MG63 (cell line): Measurements from ENCODE around the gene SLC8A3. TPM values are rescaled to one million over a fixed set of nuclear protein-coding genes. Genes with fewer than 3 reads are reported as not detected.
A peak's percentile ranks its signal among the peaks of the same experiment; 100 is the strongest.

Source experiments
- DNase-seq: peaks from one replicate; pipeline ENCODE4 v3.0.0-alpha.2; 2020
- H3K27me3 ChIP-seq: fragments of 250-450 bp; sonication (Bioruptor Pico); 2 replicates; pipeline ENCODE4 v1.5.1; 2020; ENCODE audit warnings: mild to moderate bottlenecking, moderate library complexity
- H3K36me3 ChIP-seq: fragments of 250-450 bp; sonication (Bioruptor Pico); 2 replicates; pipeline ENCODE4 v1.5.1; 2020; ENCODE audit warnings: mild to moderate bottlenecking, moderate library complexity
- H3K4me3 ChIP-seq: fragments of 250-450 bp; sonication (Bioruptor Pico); 2 replicates; pipeline ENCODE4 v1.5.1; 2020; ENCODE audit warnings: mild to moderate bottlenecking, moderate library complexity
- H3K9me3 ChIP-seq: fragments of 250-450 bp; sonication (Bioruptor Pico); 2 replicates; pipeline ENCODE4 v1.5.1; 2020; ENCODE audit warnings: mild to moderate bottlenecking, moderate library complexity
- total RNA-seq: library from RNA; depleted of rRNA; stranded (reverse); fragments of >200 nt; shearing (Covaris generic); gene quantifications from 2 replicates; pipeline ENCODE4 v1.2.3, GENCODE V29; 2014; ENCODE audit warnings: low replicate concordance

SLC8A3 gene
- total RNA-seq, 1 experiment from 2014 or later = not detected

- Histone ChIP-seq H3K27me3 (no peaks in the 10 kb centered on the region), H3K36me3 (no peaks in the 10 kb centered on the region), H3K4me3 (no peak overlapping the region), H3K9me3 (no peaks in the 10 kb centered on the region)
- DNase-seq = no peak
Measured at GRCh38 chr14:70064136-70064865, 124.5 kb downstream of the SLC8A3 start.

- Histone ChIP-seq H3K9me3 (no peaks in the 10 kb centered on the region), H3K4me3 (no peak overlapping the region), H3K36me3 (no peaks in the 10 kb centered on the region), H3K27me3 (no peaks in the 10 kb centered on the region)
- DNase-seq = no peak
Measured at GRCh38 chr14:70061108-70061507, 127.6 kb downstream of the SLC8A3 start.

- H3K4me3 ChIP-seq = no peak overlapping the region
- H3K9me3 ChIP-seq = no peaks in the 10 kb centered on the region
- H3K27me3 ChIP-seq = no peaks in the 10 kb centered on the region
- no peaks in the 10 kb centered on the region for H3K36me3 ChIP-seq
- DNase-seq = no peak
Measured at GRCh38 chr14:70059545-70059944, 129.2 kb downstream of the SLC8A3 start.

GRCh38 chr14:70057519-70058136, 131.1 kb downstream of the SLC8A3 start:
- Histone ChIP-seq H3K27me3 (no peaks in the 10 kb centered on the region), H3K4me3 (no peak overlapping the region), H3K36me3 (no peaks in the 10 kb centered on the region), H3K9me3 (no peaks in the 10 kb centered on the region)
- no peak for DNase-seq

GRCh38 chr14:70052990-70053389, 135.8 kb downstream of the SLC8A3 start:
- DNase-seq = peak; percentile 9
- Histone ChIP-seq H3K27me3 (no peaks in the 10 kb centered on the region), H3K36me3 (no peaks in the 10 kb centered on the region), H3K4me3 (no peak overlapping the region), H3K9me3 (no peaks in the 10 kb centered on the region)

- H3K27me3 ChIP-seq = no peaks in the 10 kb centered on the region
- DNase-seq = no peak
- H3K9me3 ChIP-seq = no peaks in the 10 kb centered on the region
- H3K36me3 ChIP-seq = no peaks in the 10 kb centered on the region
- H3K4me3 ChIP-seq = no peak overlapping the region
Measured at GRCh38 chr14:70050136-70050535, 138.6 kb downstream of the SLC8A3 start.

GRCh38 chr14:70049605-70050004, 139.1 kb downstream of the SLC8A3 start:
- Histone ChIP-seq H3K4me3 (no peak overlapping the region), H3K27me3 (no peaks in the 10 kb centered on the region), H3K9me3 (no peaks in the 10 kb centered on the region), H3K36me3 (no peaks in the 10 kb centered on the region)
- DNase-seq = no peak

GRCh38 chr14:70048313-70048654, 140.5 kb downstream of the SLC8A3 start:
- H3K9me3 ChIP-seq = no peaks in the 10 kb centered on the region
- no peak overlapping the region for H3K4me3 ChIP-seq
- no peaks in the 10 kb centered on the region for H3K27me3 ChIP-seq
- no peaks in the 10 kb centered on the region for H3K36me3 ChIP-seq
- no peak for DNase-seq

- H3K36me3 ChIP-seq = no peaks in the 10 kb centered on the region
Measured at GRCh38 chr14:70047598-70048312, 141.0 kb downstream of the SLC8A3 start.

GRCh38 chr14:70045844-70046535, 142.8 kb downstream of the SLC8A3 start:
- Histone ChIP-seq H3K9me3 (no peaks in the 10 kb centered on the region), H3K36me3 (no peaks in the 10 kb centered on the region), H3K27me3 (no peaks in the 10 kb centered on the region), H3K4me3 (no peak overlapping the region)
- DNase-seq = peak; percentile 32

More at GRCh38 chr14:70047598-70048312, 141.0 kb downstream of the SLC8A3 start:
- no peaks in the 10 kb centered on the region for H3K27me3 ChIP-seq
- no peak overlapping the region for H3K4me3 ChIP-seq
- DNase-seq = no peak
- no peaks in the 10 kb centered on the region for H3K9me3 ChIP-seq

- Histone ChIP-seq H3K27me3 (no peaks in the 10 kb centered on the region), H3K4me3 (no peak overlapping the region), H3K9me3 (no peaks in the 10 kb centered on the region), H3K36me3 (no peaks in the 10 kb centered on the region)
- no peak for DNase-seq
Measured at GRCh38 chr14:70045310-70045709, 143.4 kb downstream of the SLC8A3 start.

GRCh38 chr14:70043001-70043400, 145.8 kb downstream of the SLC8A3 start:
- H3K4me3 ChIP-seq = no peak overlapping the region
- H3K36me3 ChIP-seq = no peaks in the 10 kb centered on the region

GRCh38 chr14:70036665-70037064, 152.1 kb downstream of the SLC8A3 start:
- DNase-seq = no peak
- Histone ChIP-seq H3K4me3 (no peak overlapping the region), H3K27me3 (no peaks in the 10 kb centered on the region), H3K36me3 (no peaks in the 10 kb centered on the region), H3K9me3 (no peaks in the 10 kb centered on the region)

More at GRCh38 chr14:70043001-70043400, 145.8 kb downstream of the SLC8A3 start:
- no peaks in the 10 kb centered on the region for H3K9me3 ChIP-seq
- no peaks in the 10 kb centered on the region for H3K27me3 ChIP-seq
- no peak for DNase-seq

GRCh38 chr14:70034257-70034656, 154.5 kb downstream of the SLC8A3 start:
- no peaks in the 10 kb centered on the region for H3K27me3 ChIP-seq
- H3K4me3 ChIP-seq = no peak overlapping the region
- no peaks in the 10 kb centered on the region for H3K9me3 ChIP-seq
- H3K36me3 ChIP-seq = no peaks in the 10 kb centered on the region
- DNase-seq = no peak

GRCh38 chr14:70033561-70033960, 155.2 kb downstream of the SLC8A3 start:
- Histone ChIP-seq H3K4me3 (no peak overlapping the region), H3K36me3 (no peaks in the 10 kb centered on the region), H3K27me3 (no peaks in the 10 kb centered on the region), H3K9me3 (no peaks in the 10 kb centered on the region)
- no peak for DNase-seq

- no peaks in the 10 kb centered on the region for H3K36me3 ChIP-seq
- no peaks in the 10 kb centered on the region for H3K27me3 ChIP-seq
- H3K4me3 ChIP-seq = no peak overlapping the region
- no peak for DNase-seq
- no peaks in the 10 kb centered on the region for H3K9me3 ChIP-seq
Measured at GRCh38 chr14:70033116-70033515, 155.6 kb downstream of the SLC8A3 start.

- H3K36me3 ChIP-seq = no peaks in the 10 kb centered on the region
- H3K4me3 ChIP-seq = no peak overlapping the region
- DNase-seq = peak; percentile 38
- no peaks in the 10 kb centered on the region for H3K9me3 ChIP-seq
- no peaks in the 10 kb centered on the region for H3K27me3 ChIP-seq
Measured at GRCh38 chr14:70032447-70032846, 156.3 kb downstream of the SLC8A3 start.
